Keratinocyte (primary cell): ENCODE measurements around the gene HS3ST3A1. TPM values are rescaled to one million over a fixed set of nuclear protein-coding genes. Genes with fewer than 3 reads are reported as not detected.

Experiments used
- DNase-seq: peaks from one replicate; pipeline ENCODE4 v3.0.0-alpha.2; 2011; ENCODE audit warnings: low read depth, missing footprints, low spot score
- FAIRE-seq: peaks from 2 replicates; lab custom pipeline; 2011; peaks lifted over from hg19 to GRCh38; lab: Jason Lieb, UNC
- H2AFZ ChIP-seq: 2 replicates; pipeline ENCODE4 v1.6.0; 2012; ENCODE audit warnings: low read length, control low read depth, inconsistent platforms; ENCODE audit not compliant: control insufficient read depth
- H3K27ac ChIP-seq: 2 replicates; pipeline ENCODE4 v1.5.1; 2011; ENCODE audit warnings: low read length; ENCODE audit not compliant: control insufficient read depth, insufficient read depth
- H3K27me3 ChIP-seq: 3 replicates; pipeline ENCODE4 v1.6.0; 2011; ENCODE audit warnings: low read length; ENCODE audit not compliant: control insufficient read depth, insufficient read depth; ENCODE audit errors: extremely low read depth
- H3K36me3 ChIP-seq, 2 experiments: 2 replicates in 1 of 2; 3 replicates in 1 of 2; pipeline ENCODE4 v1.5.1; 2011; ENCODE audit warnings: low read length in 2 of 2, mild to moderate bottlenecking in 1 of 2; ENCODE audit not compliant: control insufficient read depth in 2 of 2, insufficient read depth in 2 of 2; ENCODE audit errors: extremely low read depth in 1 of 2
- H3K4me1 ChIP-seq: 3 replicates; pipeline ENCODE4 v1.5.1; 2011; ENCODE audit warnings: low read length; ENCODE audit not compliant: control insufficient read depth, insufficient read depth; ENCODE audit errors: extremely low read depth
- H3K4me2 ChIP-seq: 3 replicates; pipeline ENCODE4 v1.6.0; 2011; ENCODE audit warnings: low read depth, low read length; ENCODE audit not compliant: control insufficient read depth, insufficient read depth; ENCODE audit errors: extremely low read depth
- H3K4me3 ChIP-seq, 3 experiments: fragments of 200-600 bp in 1 of 3; sonication (generic) in 1 of 3; 2 replicates in 2 of 3; 3 replicates in 1 of 3; pipeline ENCODE4 v1.5.1; 2011 to 2016; ENCODE audit warnings: low read length in 3 of 3, mild to moderate bottlenecking in 3 of 3, control low read depth in 2 of 3, inconsistent platforms in 1 of 3, low read depth in 1 of 3, mixed read lengths in 1 of 3, mixed run types in 1 of 3, moderate library complexity in 1 of 3; ENCODE audit not compliant: control insufficient read depth in 2 of 3, insufficient read depth in 2 of 3; ENCODE audit errors: extremely low read depth in 1 of 3
- H3K79me2 ChIP-seq: 2 replicates; pipeline ENCODE4 v1.6.0; 2012; ENCODE audit warnings: low read length; ENCODE audit not compliant: control insufficient read depth, insufficient read depth
- H3K9ac ChIP-seq: 3 replicates; pipeline ENCODE4 v1.6.0; 2011; ENCODE audit warnings: low read length; ENCODE audit not compliant: control insufficient read depth, insufficient read depth; ENCODE audit errors: extremely low read depth
- H3K9me1 ChIP-seq: 3 replicates; pipeline ENCODE4 v1.6.0; 2011; ENCODE audit warnings: low read length; ENCODE audit not compliant: control insufficient read depth, insufficient read depth; ENCODE audit errors: extremely low read depth
- H3K9me3 ChIP-seq: 2 replicates; pipeline ENCODE4 v1.5.1; 2012; ENCODE audit warnings: low read depth, low read length; ENCODE audit not compliant: control insufficient read depth
- H4K20me1 ChIP-seq: 3 replicates; pipeline ENCODE4 v1.6.0; 2011; ENCODE audit warnings: low read length; ENCODE audit not compliant: control insufficient read depth, insufficient read depth; ENCODE audit errors: extremely low read depth
- EZH2 ChIP-seq: IDR thresholded peaks from one replicate; pipeline ENCODE4 v1.6.1; 2012; ENCODE audit warnings: inconsistent platforms, mild to moderate bottlenecking, low read length, moderate library complexity
- dilution Hi-C: fragments of 300-500 bp; cut with MboI; formaldehyde crosslinking; loops from one replicate; pipeline ENCODE4 v1.7.0; 2020; ENCODE audit warnings: low sequenced_read_pairs; ENCODE audit not compliant: extremely low pct_ligation_motif_present
- polyA plus RNA-seq, 5 experiments: library from polyadenylated mRNA; depleted of rRNA in 3 of 5; stranded (reverse) in 3 of 5; stranded (forward) in 1 of 5; unstranded in 1 of 5; fragments of >200 nt; gene quantifications; 1 replicate in 1 of 5; 2 replicates in 3 of 5; 3 replicates in 1 of 5; pipeline versions ENCODE4 v1.2.1 to v1.2.3, GENCODE V29; 2011 to 2012; ENCODE audit warnings: missing spikeins in 2 of 5, low read depth in 1 of 5, low replicate concordance in 1 of 5
- TF ChIP-seq, protein P1 (sequence below), 3 experiments: IDR thresholded peaks in 1 of 3; conservative IDR thresholded peaks in 1 of 3; optimal IDR thresholded peaks in 1 of 3; 2 replicates in 2 of 3; 3 replicates in 1 of 3; pipeline versions ENCODE3 to v1.5.1; 2011; ENCODE audit warnings: low read length in 3 of 3, mild to moderate bottlenecking in 3 of 3, moderate library complexity in 2 of 3, control low read depth in 1 of 3, inconsistent platforms in 1 of 3; ENCODE audit not compliant: insufficient read depth in 2 of 3; ENCODE audit errors: extremely low read depth in 1 of 3

HS3ST3A1 gene
- polyA plus RNA-seq, 1 donor (not counting 4 experiments of a cell fraction or from before 2014, with no cell fraction given) = 0.04 TPM

- Histone ChIP-seq H3K9ac (no peak overlapping the region), H4K20me1 (no peaks in the 10 kb centered on the region), H3K4me2 (no peak overlapping the region), H3K79me2 (no peaks in the 10 kb centered on the region), H3K27ac (no peak overlapping the region), H3K4me1 (no peaks in the 10 kb centered on the region), H3K27me3 (no peaks in the 10 kb centered on the region), H3K36me3 (no peaks in the 10 kb centered on the region), H3K9me3 (no peaks in the 10 kb centered on the region), H3K9me1 (no peaks in the 10 kb centered on the region), H2AFZ (no peak overlapping the region), H3K4me3 (no peak overlapping the region)
- FAIRE-seq (no peak), DNase-seq (no peak)
- dilution Hi-C loops = no loop called here
- no peak for TF ChIP-seq EZH2
- TF ChIP-seq, protein P1, sequence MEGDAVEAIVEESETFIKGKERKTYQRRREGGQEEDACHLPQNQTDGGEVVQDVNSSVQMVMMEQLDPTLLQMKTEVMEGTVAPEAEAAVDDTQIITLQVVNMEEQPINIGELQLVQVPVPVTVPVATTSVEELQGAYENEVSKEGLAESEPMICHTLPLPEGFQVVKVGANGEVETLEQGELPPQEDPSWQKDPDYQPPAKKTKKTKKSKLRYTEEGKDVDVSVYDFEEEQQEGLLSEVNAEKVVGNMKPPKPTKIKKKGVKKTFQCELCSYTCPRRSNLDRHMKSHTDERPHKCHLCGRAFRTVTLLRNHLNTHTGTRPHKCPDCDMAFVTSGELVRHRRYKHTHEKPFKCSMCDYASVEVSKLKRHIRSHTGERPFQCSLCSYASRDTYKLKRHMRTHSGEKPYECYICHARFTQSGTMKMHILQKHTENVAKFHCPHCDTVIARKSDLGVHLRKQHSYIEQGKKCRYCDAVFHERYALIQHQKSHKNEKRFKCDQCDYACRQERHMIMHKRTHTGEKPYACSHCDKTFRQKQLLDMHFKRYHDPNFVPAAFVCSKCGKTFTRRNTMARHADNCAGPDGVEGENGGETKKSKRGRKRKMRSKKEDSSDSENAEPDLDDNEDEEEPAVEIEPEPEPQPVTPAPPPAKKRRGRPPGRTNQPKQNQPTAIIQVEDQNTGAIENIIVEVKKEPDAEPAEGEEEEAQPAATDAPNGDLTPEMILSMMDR (optimal IDR thresholded peaks at IDR 0.05 in 1 of 3, IDR thresholded peaks at IDR 0.05 in 1 of 3, conservative IDR thresholded peaks at IDR 0.05 in 1 of 3; ENCODE audit: extremely low read depth in 1 of 3, insufficient read depth in 2 of 3, low read length in 3 of 3) = no peak
Observed at GRCh38 chr17:13509527-13509926, 92.2 kb downstream of the HS3ST3A1 start.

DNA sequence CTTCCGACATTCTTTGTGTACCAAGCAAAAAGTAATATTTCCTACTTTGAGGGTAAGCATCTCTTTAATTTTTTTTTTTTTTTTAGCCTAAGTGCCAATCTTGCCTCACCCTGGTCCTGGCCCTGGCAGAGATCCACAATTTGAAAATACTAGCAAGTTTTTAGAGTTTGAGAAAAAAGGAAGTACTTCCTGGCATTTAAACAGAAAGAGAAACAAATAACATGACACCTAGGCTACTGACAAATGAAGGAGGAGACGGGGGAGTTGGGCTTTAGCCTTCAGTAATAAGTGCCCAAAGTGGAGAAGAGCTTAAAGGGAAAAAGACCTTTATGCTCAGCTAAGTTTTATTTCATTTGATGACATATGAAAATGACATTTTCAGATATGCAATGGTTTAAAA is 92.8 kb downstream of the HS3ST3A1 start:
- dilution Hi-C loops = no loop called here
- TF ChIP-seq, protein P1 (optimal IDR thresholded peaks at IDR 0.05 in 1 of 3, IDR thresholded peaks at IDR 0.05 in 1 of 3, conservative IDR thresholded peaks at IDR 0.05 in 1 of 3; ENCODE audit: extremely low read depth in 1 of 3, insufficient read depth in 2 of 3, low read length in 3 of 3) = no peak
- TF ChIP-seq EZH2 = no peak
- H3K9me1 ChIP-seq = no peaks in the 10 kb centered on the region

More for the DNA sequence above, 92.8 kb downstream of the HS3ST3A1 start:
- FAIRE-seq (no peak), DNase-seq (no peak)
- H4K20me1 ChIP-seq = no peaks in the 10 kb centered on the region
- no peak overlapping the region for H3K27ac ChIP-seq
- no peak overlapping the region for H3K4me2 ChIP-seq
- H3K9me3 ChIP-seq = no peaks in the 10 kb centered on the region
- no peaks in the 10 kb centered on the region for H3K36me3 ChIP-seq
- H3K4me3 ChIP-seq = no peak overlapping the region
- no peaks in the 10 kb centered on the region for H3K79me2 ChIP-seq
- no peak overlapping the region for H3K9ac ChIP-seq
- no peak overlapping the region for H2AFZ ChIP-seq
- no peaks in the 10 kb centered on the region for H3K27me3 ChIP-seq
- no peaks in the 10 kb centered on the region for H3K4me1 ChIP-seq
